ENCODE data around the gene CA14. TPM values are rescaled to one million over a fixed set of nuclear protein-coding genes. Genes with fewer than 3 reads are reported as not detected.
"Not testable (repeated sequence)": the region's sequence is repeated elsewhere in the genome, so short reads cannot be mapped to it uniquely, and the experiment has no call there.

CA14 gene
- total RNA-seq, 1 donor from 2014 or later = 0.38 TPM

- Histone ChIP-seq H3K9me3 (no peaks in the 10 kb centered on the region), H3K36me3 (no peaks in the 10 kb centered on the region), H3K27me3 (ENCODE audit: low read depth) (no peaks in the 10 kb centered on the region), H3K4me3 (peak overlapping the region; percentile 56), H3K27ac (peak overlapping the region; percentile 93), H3K4me1 (peaks cover 5% of the 10 kb centered on the region)
- peak; percentile 98 for DNase-seq
- peak; percentile 99 to 100 for ATAC-seq
- peak; percentile 37 for TF ChIP-seq CTCF (IDR thresholded peaks at IDR 0.05)
- intact Hi-C loops (cut with DNase I) = no loop called here
Observed at GRCh38 chr1:150213170-150214098, 44.1 kb upstream of the CA14 start.

- peak in 1 of 2 donors; percentile 26 for ATAC-seq
- H3K4me1 ChIP-seq; H3K27me3 ChIP-seq (ENCODE audit: low read depth); intact Hi-C loops (cut with DNase I); DNase-seq; H3K9me3 ChIP-seq; H3K36me3 ChIP-seq: not testable (repeated sequence)
- Histone ChIP-seq H3K27ac (peak overlapping the region; percentile 93), H3K4me3 (peak overlapping the region; percentile 56)
Observed at GRCh38 chr1:150214099-150214756, 43.3 kb upstream of the CA14 start.

- not testable (repeated sequence) for H3K4me3 ChIP-seq; H3K27me3 ChIP-seq (ENCODE audit: low read depth); DNase-seq
Observed at GRCh38 chr1:150215855-150216254, 41.7 kb upstream of the CA14 start.

GRCh38 chr1:150221552-150221951 is 36.0 kb upstream of the CA14 start:
- Histone ChIP-seq H3K4me3 (no peak overlapping the region), H3K9me3 (no peaks in the 10 kb centered on the region), H3K27me3 (ENCODE audit: low read depth) (no peaks in the 10 kb centered on the region), H3K36me3 (peaks cover 64% of the 10 kb centered on the region), H3K4me1 (no peaks in the 10 kb centered on the region), H3K27ac (no peak overlapping the region)
- intact Hi-C loops (cut with DNase I) = no loop called here
- DNase-seq = no peak
- no peak for ATAC-seq
- peak; percentile 34 for TF ChIP-seq CTCF (IDR thresholded peaks at IDR 0.05)

More at GRCh38 chr1:150215855-150216254, 41.7 kb upstream of the CA14 start:
- H3K27ac ChIP-seq; H3K9me3 ChIP-seq; ATAC-seq; intact Hi-C loops (cut with DNase I); H3K4me1 ChIP-seq: not testable (repeated sequence)
- H3K36me3 ChIP-seq = peaks cover 14% of the 10 kb centered on the region

- TF ChIP-seq CTCF (IDR thresholded peaks at IDR 0.05) = no peak
- ATAC-seq (no peak), DNase-seq (no peak)
- no peak overlapping the region for H3K4me3 ChIP-seq
- H3K27me3 ChIP-seq (ENCODE audit: low read depth) = no peaks in the 10 kb centered on the region
- no peaks in the 10 kb centered on the region for H3K9me3 ChIP-seq
- no peaks in the 10 kb centered on the region for H3K4me1 ChIP-seq
- intact Hi-C loops (cut with DNase I) = no loop called here
- no peak overlapping the region for H3K27ac ChIP-seq
- peaks cover 83% of the 10 kb centered on the region for H3K36me3 ChIP-seq
Observed at GRCh38 chr1:150224983-150225382, 32.6 kb upstream of the CA14 start.

- H3K27me3 ChIP-seq (ENCODE audit: low read depth) = no peaks in the 10 kb centered on the region
- H3K4me1 ChIP-seq = no peaks in the 10 kb centered on the region
- intact Hi-C loops (cut with DNase I) = no loop called here
- ATAC-seq (no peak), DNase-seq (no peak)
- H3K9me3 ChIP-seq = no peaks in the 10 kb centered on the region
- H3K36me3 ChIP-seq = peaks cover 83% of the 10 kb centered on the region
- no peak for TF ChIP-seq CTCF (IDR thresholded peaks at IDR 0.05)
- no peak overlapping the region for H3K27ac ChIP-seq
- H3K4me3 ChIP-seq = no peak overlapping the region
Observed at GRCh38 chr1:150225546-150225945, 32.0 kb upstream of the CA14 start.

Measured in lower lobe of right lung (tissue), 2 donors.